GM18526 (cell line): ENCODE results near the gene FBXW10B.

Experiments used
- POLR2A ChIP-seq: IDR thresholded peaks from 3 replicates; pipeline ENCODE4 v1.6.1; 2011; ENCODE audit not compliant: insufficient read length; ENCODE audit errors: extremely low read depth

FBXW10B gene

GRCh38 chr17:15648386-15648785 lies 28.9 kb upstream of the FBXW10B start:
- no peak for TF ChIP-seq POLR2A
